Measurements from ENCODE around the gene STXBP5L.

DNA sequence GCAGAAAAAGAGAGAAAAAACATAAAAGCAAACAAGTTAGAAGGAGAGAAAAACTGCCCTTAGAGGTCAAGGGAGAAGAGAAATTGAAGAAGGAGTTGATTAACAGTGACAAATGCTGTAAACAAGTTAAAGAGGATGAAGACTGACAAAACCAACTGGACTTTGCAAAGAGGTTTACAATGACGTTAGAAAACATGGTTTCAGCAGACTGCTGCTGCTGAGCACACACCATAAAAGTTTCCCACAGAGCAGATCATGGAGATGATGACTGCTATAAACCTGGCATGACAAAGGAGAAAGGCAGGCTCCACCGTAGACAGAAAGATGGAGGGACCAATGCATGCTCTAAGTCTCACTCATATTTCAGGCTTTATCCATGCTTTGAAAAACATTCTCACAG, 559.1 kb downstream of the STXBP5L start:
- TF ChIP-seq, protein P1, sequence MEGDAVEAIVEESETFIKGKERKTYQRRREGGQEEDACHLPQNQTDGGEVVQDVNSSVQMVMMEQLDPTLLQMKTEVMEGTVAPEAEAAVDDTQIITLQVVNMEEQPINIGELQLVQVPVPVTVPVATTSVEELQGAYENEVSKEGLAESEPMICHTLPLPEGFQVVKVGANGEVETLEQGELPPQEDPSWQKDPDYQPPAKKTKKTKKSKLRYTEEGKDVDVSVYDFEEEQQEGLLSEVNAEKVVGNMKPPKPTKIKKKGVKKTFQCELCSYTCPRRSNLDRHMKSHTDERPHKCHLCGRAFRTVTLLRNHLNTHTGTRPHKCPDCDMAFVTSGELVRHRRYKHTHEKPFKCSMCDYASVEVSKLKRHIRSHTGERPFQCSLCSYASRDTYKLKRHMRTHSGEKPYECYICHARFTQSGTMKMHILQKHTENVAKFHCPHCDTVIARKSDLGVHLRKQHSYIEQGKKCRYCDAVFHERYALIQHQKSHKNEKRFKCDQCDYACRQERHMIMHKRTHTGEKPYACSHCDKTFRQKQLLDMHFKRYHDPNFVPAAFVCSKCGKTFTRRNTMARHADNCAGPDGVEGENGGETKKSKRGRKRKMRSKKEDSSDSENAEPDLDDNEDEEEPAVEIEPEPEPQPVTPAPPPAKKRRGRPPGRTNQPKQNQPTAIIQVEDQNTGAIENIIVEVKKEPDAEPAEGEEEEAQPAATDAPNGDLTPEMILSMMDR (IDR thresholded peaks at IDR 0.05; ENCODE audit: low read depth, low read length, missing input control) = no peak
- TF ChIP-seq, protein P2, sequence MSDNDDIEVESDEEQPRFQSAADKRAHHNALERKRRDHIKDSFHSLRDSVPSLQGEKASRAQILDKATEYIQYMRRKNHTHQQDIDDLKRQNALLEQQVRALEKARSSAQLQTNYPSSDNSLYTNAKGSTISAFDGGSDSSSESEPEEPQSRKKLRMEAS (IDR thresholded peaks at IDR 0.05) = no peak
- TF ChIP-seq, protein P3, sequence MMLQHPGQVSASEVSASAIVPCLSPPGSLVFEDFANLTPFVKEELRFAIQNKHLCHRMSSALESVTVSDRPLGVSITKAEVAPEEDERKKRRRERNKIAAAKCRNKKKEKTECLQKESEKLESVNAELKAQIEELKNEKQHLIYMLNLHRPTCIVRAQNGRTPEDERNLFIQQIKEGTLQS (IDR thresholded peaks at IDR 0.05) = no peak
- TF ChIP-seq FOXA1 (IDR thresholded peaks at IDR 0.05) (no peak), RXRA (IDR thresholded peaks at IDR 0.05) (no peak)

Measured in liver (tissue), 3 donors.